GM19438 (cell line): ENCODE results near the gene SETDB1.
A peak's percentile ranks its signal among the peaks of the same experiment; 100 is the strongest.

Source experiments
- ATAC-seq: cut with Tn5 transposase; IDR thresholded peaks from one replicate; pipeline ENCODE4 v1.9.1; 2021; ENCODE audit warnings: low read depth; ENCODE audit not compliant: unreplicated experiment

SETDB1 gene

DNA sequence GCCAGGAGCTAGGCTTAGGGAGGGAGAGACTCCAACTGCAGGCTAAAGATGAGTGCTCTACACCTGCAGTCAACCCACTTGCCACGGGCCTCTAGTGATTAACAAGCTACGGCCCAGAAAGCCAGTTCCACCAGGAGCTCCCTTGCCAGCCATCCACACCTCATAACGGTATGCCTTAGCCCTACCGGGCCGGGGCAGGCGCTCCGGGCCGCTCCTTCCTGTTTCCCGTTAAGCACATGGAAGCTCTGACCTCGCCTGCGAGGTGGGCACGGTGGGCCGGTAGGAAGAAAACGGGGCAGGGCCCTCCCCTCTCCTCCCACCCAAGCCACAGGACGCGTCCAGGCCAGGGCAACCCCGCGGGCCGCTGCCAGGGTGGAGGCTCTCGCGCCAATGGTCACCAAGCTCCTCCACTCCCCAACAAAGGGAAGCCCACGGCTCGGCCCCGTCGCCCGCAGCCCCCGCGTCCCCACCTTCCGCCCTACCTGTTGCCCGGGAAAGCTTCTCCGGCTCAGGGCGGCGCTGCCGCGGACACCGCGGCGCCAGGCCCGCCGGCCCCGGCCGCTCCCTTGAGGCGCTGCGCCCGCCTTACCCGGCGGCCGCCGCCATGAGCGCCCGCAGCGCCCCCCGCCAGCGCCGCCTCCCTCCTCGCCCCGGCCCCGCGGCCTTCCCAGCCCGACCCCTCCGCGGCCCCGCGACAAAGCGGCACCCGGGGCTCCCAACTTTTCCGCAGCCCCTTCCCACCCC is 47.8 kb downstream of the SETDB1 start:
- peak; percentile 37 for ATAC-seq

DNA sequence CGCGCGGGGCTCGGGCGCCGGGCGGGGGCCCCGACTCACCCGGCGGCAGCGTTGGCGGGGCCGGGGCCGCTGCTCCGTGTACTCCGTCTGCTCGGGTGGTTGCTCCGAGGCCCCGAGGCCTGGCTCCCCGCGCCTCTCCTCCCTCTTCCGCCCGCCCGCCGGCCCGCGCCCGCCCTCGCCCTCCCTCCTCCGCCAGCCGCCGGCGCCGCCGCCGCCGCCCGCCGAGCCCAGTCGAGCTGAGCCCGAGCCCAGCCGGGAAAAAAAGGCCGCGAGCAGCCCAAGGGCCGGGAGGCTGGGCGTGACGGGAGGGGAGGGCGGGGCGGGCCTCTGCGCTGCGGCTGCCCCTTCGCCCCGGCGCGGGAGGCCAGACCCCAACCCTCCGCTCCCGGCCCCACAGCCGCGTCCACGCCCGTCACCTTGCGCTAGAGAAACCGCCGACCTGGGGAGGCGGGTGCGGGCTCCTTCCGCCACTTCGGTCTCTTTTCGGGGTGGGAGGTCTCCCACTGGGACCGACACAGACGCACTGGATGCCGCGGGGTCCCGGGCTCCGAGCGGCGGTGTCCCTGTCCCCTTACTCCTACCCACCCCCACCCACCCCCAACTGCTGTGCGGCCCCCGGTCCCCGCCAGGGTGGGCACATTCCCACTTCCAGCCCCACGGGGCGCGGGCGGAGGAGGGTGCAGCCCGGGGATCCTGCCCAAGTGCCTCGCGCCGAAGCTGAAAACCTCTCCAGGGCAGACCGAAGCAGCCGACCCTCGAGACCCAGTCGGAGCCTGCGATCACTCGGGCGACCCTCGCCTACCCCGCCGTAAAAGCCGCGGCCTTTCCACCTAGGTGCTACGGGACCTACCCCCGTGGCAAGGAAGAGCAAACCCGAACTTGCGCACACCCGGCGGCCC is 48.7 kb downstream of the SETDB1 start, which contains the start of gene CERS2:
TSS of gene CERS2 (minus strand) at position 256 of the 899 bp plus-strand sequence. CDS start 5,745 bp downstream, outside the sequence.
- ATAC-seq, result peak; percentile 53

DNA sequence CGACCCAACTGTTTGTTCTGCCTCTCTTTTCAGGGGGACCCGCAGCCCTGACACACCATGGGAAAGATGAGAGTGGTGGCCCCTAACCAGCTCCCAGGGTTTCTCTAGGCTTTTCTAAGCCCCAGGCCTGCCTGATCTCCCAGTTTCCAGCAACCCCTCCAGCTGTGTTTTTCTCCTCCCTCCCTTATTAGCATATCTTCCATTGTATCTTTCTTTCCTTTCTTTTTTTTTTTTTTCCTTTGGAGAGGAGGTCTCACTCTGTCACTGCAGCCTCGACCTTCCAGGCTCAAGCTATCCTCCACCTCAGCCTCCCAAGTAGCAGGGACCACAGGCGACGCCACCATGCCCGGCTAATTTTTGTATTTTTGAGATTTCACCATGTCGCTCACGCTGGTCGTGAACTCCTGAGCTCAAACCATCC is 50.2 kb downstream of the SETDB1 start:
- no peak for ATAC-seq

DNA sequence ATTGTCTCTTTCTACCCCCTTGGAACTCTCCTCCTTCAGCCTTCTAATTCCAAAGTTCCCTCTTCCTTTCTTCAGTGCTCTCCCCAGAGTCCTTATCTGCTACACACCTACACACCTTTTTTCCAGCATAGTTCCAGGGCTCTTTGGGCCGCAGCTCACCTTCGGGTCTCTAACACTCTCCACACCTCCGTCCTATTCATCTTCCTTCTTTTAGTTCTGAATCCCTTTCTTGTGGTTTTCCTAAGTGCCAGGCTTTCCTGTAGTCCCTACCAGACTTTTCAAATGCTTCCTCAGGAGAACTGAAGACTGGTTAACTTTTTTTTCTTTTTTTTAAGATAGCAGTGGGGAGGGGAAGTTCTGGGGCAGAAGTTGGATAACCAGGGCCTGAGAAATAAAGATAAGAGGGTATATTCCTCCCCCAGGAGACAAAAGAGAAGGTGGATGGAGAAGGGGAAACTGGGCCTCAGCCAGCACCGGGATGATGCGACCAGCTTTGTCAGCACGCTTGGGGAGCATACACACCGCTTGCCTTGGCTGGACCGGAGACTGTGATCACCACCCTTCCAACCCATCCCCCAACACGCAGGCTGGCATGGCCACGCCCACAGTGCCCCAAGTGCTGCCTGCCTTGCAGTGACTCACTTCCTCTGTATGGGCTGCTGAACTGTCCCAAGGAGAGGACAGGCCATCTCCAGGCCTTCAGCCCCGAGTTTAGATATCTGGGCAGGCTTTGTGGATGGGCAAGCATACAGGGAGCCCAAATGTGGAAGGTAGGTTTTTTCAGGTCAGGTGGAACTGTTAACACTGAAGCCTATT is 50.9 kb downstream of the SETDB1 start:
- no peak for ATAC-seq

DNA sequence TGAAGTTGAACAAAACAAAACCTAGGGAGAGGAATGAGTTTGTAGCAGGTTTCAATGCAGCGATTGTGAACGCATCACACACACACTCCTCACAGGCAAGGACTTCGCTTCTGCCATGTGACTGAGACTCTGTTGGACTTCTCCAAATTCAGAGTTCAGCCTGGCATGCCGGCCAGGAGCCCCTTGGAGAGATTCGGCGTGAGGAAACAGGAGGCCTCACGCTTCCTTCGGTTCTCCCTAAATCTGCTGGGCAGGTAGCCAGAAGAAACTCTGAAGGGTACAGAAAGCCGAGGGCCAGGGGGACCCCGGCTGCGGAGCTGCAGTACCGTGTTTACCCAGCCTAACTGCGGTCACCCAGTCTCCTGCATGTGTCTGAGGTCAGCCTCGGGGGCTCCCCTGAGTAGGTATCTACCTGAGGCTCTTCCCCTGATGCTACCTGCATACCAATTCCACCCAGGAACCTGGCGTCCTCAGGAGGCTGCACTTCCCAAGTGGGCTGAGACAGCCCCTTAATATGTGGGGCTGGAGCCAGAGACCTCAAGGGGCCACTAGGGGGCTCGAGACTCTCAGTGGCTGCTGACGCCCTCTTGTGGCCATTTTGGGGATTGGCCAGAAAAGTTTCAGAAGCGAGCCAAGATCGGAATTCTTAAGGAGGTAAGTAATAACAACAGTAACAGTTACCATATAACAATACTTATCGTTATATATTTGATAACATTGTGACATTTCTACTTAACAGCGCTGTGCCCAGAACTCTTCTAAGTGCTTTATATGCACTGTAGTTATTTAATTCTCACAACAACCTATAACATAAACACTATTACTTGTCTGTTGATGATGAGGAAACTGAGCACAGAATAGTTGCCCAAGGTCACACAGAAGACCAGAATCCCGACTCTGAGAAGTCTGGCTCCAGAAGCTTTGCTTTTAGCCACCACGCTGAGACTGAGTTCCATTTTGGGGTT is 53.2 kb downstream of the SETDB1 start:
- no peak for ATAC-seq

DNA sequence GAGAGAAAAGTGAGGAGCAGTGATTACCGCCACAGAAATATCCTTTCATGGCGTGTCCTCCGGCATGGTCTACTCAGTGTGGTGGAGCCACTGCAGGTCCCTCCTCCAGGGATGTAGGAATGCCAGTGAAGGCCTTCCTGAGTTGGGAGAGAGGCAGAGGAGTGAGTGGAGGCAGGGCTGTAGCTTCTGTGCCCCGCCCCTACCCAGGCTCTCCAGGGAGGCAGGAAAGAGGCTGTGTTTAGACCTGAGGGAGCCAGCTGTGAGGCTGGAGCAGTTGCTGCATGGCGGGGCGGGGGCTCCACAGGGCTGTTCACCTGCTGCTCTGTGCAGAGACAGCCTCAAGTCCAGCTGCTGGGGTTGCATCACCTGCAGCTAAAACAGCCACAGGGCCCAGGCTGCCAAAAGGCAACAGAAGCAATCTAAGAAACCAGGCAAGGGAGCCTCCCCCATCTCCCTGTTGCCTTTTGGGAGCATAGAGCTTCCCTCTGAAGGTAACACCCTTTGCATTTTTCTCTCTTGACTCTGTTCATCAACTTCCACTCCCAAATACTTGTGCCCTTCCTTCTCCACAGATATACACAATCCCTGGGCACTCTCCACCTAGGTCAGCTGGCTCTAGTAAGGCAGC is 55.1 kb downstream of the SETDB1 start:
- ATAC-seq, result no peak

DNA sequence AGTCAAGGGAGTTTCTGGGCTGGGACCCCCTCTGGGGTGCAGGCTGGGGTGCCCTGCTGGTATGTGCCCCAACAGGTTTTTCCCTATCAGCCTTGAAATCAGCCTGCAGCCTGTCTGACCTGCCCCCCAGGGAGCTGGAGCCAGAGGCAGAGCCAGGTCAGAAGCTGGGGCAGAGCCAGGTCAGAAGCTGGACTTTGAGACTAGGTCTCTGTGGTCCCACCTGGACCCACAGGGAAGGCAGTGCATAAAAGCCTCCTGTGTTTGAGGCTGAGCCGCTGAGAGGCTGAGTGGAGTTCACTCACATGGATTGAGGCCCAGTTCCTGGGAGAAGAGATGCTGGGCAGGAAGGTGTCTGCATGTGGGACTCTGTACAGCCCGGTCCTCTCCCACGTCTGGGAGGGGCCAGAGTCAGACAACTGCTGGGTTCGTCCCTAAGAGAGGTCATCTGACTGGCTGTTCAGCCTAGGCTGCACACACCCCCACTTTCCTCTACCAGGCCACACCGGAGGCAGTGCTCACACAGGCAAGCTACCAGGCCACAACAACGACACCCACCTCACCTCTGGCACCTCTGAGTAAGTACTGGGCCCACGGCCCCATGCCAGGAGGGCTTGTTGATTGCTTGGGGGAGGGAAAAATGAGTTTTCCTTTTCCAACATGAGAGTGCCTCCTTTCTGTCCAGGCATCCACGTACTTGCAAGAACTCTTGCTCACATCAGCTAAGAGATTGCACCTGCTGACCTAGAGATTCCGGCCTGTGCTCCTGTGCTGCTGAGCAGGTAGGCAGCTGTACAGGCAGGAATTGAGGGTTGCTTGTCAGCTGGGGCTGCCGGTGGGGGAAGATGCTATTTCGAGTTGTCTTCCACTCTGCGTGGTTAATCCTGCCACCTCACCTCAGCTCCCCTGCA is 55.9 kb downstream of the SETDB1 start, which contains the start of gene ANXA9:
TSS of gene ANXA9 (plus strand) at position 488 of the 908 bp plus-strand sequence. CDS start 814 bp downstream, outside the sequence.
- no peak for ATAC-seq

DNA sequence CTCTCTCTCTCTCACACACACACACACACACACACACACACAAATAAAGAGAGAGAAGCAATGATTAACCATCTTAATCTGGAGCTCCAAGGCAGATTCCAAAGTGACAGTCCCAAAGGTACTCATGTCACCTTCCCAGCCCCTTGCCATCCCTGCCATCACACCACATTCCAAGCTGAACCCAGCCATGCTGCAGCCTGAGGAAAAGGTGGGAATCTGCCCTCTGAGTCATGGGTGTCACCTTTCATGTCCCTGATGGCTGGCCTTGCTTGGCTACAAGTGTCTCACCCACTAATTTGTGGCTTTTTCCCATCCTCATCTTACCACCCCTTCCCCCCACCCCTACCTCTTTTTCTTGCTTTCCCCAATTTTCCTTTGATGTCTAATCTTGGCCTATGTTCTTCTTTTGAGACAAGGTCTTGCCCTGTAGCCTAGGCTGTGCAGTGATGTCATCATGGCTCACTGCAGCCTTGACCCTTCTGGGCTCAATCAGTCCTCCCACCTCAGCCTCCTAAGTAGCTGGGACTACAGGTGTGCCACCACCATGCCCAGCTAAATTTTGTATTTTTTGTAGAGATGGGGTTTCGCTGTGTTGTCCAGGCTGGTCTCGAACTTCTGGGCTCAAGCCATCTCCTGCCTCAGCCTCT is 59.1 kb downstream of the SETDB1 start:
- ATAC-seq, result no peak

DNA sequence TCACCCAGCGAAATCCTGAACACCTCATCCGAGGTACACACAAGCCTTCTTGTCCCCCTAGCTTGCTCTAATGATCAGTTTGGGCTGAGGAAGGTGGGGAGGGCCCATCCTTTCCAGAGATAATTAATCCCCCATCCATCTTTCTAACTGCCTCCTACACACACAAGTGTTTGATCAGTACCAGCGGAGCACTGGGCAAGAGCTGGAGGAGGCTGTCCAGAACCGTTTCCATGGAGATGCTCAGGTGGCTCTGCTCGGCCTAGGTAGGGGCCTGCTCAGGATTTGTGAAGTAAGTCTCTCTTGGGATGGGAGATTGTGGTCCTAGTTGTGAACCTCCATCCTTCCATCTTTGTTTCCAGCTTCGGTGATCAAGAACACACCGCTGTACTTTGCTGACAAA is 61.8 kb downstream of the SETDB1 start:
- ATAC-seq, result no peak

DNA sequence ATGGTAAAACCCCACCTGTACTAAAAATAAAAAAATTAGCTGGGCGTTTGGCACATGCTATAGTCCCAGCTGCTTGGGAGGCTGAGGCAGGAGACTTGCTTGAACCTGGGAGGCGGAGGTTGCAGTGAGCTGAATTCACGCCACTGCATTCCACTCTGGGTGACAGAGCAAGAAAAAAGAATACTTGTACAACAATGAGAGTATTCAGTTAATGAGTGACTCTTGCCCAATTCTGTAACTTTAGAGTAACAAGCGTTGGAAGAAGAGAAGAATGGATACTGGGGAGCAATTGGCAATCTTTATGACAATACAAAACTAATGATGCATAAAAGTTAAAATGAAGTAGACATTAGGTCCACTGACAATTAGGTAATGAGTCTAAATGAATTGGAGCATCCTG is 66.5 kb downstream of the SETDB1 start:
- ATAC-seq, result no peak

DNA sequence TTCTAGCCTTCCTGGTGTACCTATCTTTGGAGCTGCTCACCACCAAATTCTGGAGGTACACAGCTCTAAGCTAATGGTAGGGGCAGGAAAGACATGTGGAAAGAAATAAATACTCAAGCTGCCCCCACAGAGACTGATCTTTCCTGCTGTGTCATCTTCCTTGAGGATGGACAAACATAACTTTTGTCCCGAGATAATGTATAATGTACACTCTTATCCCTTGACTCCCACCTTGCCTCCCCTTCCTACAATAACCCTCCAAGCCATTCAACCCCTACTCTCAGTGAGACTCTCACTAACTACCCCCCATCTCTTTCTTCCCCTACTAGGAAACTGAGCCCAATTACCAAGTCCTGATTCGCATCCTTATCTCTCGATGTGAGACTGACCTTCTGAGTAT is 68.1 kb downstream of the SETDB1 start:
- no peak for ATAC-seq

DNA sequence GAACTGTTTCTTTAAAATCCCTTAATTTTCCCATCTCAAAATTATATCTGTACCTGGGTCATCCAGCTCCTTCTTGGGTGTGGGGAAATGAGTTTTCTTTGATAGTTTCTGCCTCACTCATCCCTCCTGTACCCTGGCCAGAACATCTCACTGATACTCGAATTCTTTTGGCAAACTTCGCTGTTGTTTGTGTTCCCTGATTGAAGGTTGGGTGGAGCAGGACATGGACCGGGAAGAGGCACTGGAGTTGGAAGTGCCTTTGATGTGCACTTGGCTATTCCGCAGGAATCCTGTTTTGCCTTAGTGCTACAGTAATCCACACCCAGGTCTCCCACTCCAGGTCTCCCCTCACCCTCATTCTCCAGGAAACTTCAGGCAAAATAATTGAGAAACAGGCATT is 69.3 kb downstream of the SETDB1 start:
- no peak for ATAC-seq

DNA sequence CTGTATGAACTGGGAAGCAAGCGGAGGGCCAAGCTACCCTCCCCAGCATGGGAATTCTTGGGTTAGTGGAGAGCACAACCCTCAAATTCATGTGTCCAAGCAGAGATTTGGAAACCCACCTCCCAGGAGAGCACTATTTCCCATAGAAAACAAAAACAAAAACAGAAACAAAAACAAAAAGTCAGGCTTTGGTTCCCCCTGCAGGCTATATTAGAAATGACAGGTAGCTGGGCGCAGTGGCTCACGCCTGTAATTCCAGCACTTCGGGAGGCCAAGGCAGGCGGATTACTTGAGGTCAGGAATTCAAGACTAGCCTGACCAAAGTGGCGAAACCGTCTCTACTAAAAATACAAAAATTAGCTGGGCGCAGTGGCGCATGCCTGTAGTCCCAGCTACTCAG is 69.7 kb downstream of the SETDB1 start:
- ATAC-seq, result no peak

DNA sequence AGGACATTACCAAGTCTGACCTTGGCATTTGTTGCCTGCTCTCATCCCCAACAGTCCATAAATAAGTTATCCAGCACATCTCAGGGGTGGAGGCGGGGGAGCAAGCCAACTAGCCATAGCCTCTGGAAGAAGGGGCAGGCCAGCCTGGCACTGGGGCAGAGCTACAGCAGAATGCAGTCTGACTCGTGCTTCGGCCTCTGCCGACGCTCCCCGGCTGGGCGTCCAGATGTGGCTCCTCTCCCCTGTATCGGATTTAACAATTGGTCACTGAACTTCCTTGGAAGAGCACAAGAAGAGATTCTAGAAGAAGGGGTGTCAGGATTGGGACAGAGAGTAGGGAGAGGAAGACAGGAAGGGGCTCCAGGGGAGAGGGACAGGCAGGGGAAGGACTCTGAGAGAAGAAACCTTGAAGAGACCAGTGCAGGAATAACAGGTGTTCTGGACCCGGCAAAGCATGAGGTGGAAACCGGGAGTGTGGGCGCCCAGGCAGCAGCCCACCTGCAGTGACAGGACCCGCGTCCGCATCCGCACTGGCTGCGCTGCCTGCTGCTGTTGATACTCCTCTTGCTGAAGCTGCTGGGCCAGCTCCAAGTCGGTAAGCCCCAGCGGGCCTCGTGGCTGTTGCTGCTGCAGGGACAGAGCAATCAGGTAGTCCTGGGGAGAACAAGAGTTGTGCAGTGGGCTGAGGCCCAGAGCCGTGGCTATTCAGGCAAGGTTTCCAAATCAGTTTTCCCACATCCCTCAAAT is 71.1 kb downstream of the SETDB1 start:
- ATAC-seq, result no peak

DNA sequence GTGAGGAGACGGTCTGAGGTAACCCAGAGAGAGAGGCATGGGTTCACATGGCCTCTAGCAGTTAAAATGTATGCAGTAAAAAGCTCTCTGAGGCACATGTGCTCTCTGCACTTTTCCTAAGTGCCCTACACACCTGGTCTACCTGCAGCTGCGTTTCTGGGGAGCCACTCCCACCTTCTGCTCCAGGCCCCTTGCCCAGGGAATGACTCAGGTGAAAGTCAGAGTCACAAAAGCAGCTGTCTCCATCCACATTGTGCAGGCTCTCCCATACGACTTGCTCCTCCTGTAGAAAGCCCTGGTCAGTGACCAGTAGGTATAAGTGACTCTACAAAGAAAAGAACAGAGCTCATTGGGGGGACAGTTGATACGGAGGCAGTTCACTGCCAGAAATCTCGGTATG is 71.8 kb downstream of the SETDB1 start:
- no peak for ATAC-seq

DNA sequence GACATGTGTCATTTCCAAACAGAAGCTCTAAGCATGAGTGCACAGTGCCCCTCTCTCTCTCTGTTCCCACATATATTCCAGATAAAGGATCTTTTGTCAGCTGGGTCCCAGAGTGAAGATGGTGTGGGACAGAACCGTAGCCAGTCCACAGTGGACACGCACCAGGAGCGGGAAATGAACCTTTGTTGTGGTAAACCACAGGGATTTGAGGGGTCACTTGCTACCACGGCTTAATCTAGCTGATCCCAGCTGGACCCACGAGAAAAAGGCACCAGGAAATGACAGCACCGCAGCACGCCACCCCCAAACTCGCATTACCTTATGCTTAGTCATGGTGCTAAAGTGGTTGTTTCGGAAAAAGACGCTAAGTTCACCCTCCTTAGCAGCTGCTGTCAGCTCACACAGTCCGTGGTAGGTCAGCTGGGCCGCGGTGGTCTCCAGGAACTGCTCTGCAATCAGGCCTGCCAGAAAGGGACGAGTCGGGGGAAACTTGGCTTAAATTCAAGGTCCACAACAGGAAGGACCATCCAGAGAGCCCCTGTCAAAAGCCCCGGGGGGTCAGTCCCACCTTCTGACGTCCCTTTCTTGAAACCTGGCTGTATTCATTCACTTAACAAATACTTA is 73.0 kb downstream of the SETDB1 start:
- ATAC-seq, result no peak
